ENCODE data around the gene ATF3.

The ATF3 gene

DNA sequence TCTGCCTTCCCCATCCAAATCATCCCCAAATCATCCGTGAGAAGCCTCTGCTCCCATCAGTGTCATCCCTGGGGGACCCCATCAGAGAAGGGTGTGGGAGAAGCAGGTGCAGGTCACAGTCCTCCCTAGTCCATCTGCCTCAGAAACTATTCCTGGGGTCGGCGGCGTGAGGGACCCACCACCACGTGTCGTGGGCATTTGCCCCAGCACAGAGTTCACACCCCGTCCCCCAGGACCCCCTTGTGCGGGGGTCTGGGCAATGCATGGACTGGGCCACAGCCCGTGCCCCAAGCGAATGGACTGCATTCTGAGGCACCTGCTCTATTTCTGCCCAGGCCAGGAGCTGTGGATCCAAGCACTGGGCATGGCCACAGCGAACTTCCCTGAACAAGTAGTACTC lies 38.4 kb downstream of the ATF3 start:
- no peak for DNase-seq (ENCODE audit: low spot score)
- TF ChIP-seq CTCF (IDR thresholded peaks at IDR 0.05; ENCODE audit: extremely low read depth, insufficient read depth, missing control alignments), result no peak
- in situ Hi-C loops (cut with MboI; ENCODE audit: low pct_unique_long_range_greater_than_20kb, low sequenced_read_pairs, unreplicated experiment), result no loop called here

GRCh38 chr1:212648431-212648830 lies 39.9 kb downstream of the ATF3 start:
- in situ Hi-C loops (cut with MboI; ENCODE audit: low pct_unique_long_range_greater_than_20kb, low sequenced_read_pairs, unreplicated experiment), result no loop called here
- no peak for DNase-seq (ENCODE audit: low spot score)
- TF ChIP-seq CTCF (IDR thresholded peaks at IDR 0.05; ENCODE audit: extremely low read depth, insufficient read depth, missing control alignments), result no peak

DNA sequence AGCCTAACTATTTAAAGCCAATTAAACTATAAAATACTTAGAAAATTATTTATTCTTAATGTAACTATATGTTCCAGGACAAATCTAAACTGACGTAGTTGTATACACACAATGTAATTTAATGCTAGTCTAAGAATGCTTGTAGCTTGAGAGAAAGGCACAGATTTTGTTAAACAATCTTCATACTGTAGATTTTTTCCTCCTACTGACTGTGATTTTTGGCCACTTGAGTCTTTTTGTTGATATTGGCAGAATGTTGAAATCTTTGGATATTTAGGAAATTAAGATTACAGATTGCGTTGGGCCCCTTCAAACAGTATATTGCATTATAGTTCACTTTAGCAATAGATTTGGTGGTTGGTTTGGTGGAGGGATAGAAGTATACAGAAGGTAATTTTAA lies 40.5 kb downstream of the ATF3 start:
- DNase-seq (ENCODE audit: low spot score), result no peak
- TF ChIP-seq CTCF (IDR thresholded peaks at IDR 0.05; ENCODE audit: extremely low read depth, insufficient read depth, missing control alignments), result no peak
- in situ Hi-C loops (cut with MboI; ENCODE audit: low pct_unique_long_range_greater_than_20kb, low sequenced_read_pairs, unreplicated experiment), result no loop called here

- no peak for DNase-seq (ENCODE audit: low spot score)
- no peak for TF ChIP-seq CTCF (IDR thresholded peaks at IDR 0.05; ENCODE audit: extremely low read depth, insufficient read depth, missing control alignments)
- in situ Hi-C loops (cut with MboI; ENCODE audit: low pct_unique_long_range_greater_than_20kb, low sequenced_read_pairs, unreplicated experiment), result loop anchor here (25.0 kb wide), 2 partner anchors 112 to 337 kb away; no protein-coding TSS in a partner anchor
Measured at GRCh38 chr1:212650228-212650627, 41.7 kb downstream of the ATF3 start.

GRCh38 chr1:212651521-212651920 lies 43.0 kb downstream of the ATF3 start:
- DNase-seq (ENCODE audit: low spot score), result no peak
- in situ Hi-C loops (cut with MboI; ENCODE audit: low pct_unique_long_range_greater_than_20kb, low sequenced_read_pairs, unreplicated experiment), result loop anchor here (25.0 kb wide), 2 partner anchors 111 to 336 kb away; no protein-coding TSS in a partner anchor
- no peak for TF ChIP-seq CTCF (IDR thresholded peaks at IDR 0.05; ENCODE audit: extremely low read depth, insufficient read depth, missing control alignments)

- TF ChIP-seq CTCF (IDR thresholded peaks at IDR 0.05; ENCODE audit: extremely low read depth, insufficient read depth, missing control alignments), result no peak
- no peak for DNase-seq (ENCODE audit: low spot score)
- in situ Hi-C loops (cut with MboI; ENCODE audit: low pct_unique_long_range_greater_than_20kb, low sequenced_read_pairs, unreplicated experiment), result loop anchor here (25.0 kb wide), 2 partner anchors 110 to 335 kb away; no protein-coding TSS in a partner anchor
Measured at GRCh38 chr1:212651977-212652376, 43.4 kb downstream of the ATF3 start.

DNA sequence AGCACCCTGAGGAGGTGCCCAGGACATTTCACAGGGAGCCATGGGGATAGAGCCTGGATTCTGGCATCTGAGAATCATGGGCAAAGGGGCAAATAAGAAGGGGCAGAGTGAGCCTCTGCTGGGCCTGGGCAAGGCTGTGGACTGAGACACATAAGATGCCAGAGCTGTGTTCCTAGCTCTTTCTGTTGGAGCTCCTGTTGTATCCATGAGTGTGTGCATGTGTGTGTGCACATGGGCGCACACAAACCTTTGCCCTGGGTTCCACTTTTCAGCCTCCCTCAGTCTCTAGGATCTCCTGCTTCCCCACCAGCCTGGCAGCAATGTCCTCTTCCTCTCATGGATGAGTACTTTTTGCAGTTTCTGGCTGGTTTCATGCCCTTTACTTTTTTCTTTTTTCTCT lies 44.0 kb downstream of the ATF3 start:
- no peak for DNase-seq (ENCODE audit: low spot score)
- in situ Hi-C loops (cut with MboI; ENCODE audit: low pct_unique_long_range_greater_than_20kb, low sequenced_read_pairs, unreplicated experiment), result loop anchor here (25.0 kb wide), 2 partner anchors 110 to 335 kb away; no protein-coding TSS in a partner anchor
- TF ChIP-seq CTCF (IDR thresholded peaks at IDR 0.05; ENCODE audit: extremely low read depth, insufficient read depth, missing control alignments), result no peak
